GM18511 (cell line): Measurements from ENCODE around the gene TMEM132D.

Experiments
- ATAC-seq: cut with Tn5 transposase; IDR thresholded peaks from one replicate; pipeline ENCODE4 v1.9.1; 2021; ENCODE audit warnings: mild to moderate bottlenecking, moderate library complexity; ENCODE audit not compliant: unreplicated experiment

The TMEM132D gene

GRCh38 chr12:129378496-129378895 lies 525.3 kb downstream of the TMEM132D start:
- no peak for ATAC-seq

DNA sequence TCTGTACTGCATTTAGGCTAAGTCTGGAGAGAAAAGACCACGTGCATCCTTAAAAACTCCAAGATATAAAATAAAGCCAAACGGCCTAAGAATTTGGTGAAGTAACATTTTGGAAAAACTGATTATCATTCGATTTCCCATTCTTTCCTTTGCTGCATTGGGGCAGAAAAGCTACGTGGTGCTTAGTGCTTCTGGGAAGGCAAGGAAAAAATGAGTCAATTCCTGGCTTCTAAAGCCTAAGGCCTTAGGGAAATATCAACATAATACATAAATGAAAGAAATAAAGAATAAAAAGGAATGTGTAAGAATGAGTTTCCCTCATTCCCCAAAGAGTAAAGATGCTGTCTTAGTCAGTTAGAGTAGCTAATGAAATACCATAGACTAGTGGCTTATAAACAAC lies 530.1 kb downstream of the TMEM132D start:
- ATAC-seq: no peak

- no peak for ATAC-seq
Observed at GRCh38 chr12:129372876-129373275, 530.9 kb downstream of the TMEM132D start.

- ATAC-seq: no peak
Observed at GRCh38 chr12:129372348-129372747, 531.5 kb downstream of the TMEM132D start.

DNA sequence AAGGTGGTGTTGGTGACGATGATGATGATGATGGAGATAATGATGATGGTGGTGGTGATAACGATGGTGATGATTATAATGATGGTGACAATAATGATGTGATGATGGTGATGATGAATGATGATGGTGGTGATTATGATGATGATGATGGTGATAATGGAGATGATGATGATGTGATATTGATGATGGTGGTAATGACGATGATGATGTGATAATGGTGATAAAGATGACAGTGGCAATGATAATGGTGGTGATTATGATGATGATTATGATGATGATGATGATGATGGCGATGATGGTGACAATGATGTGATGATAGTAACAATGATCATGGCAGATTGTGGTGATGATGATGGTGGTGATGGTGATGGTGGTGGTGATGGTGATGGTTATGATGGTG lies 532.6 kb downstream of the TMEM132D start:
- no peak for ATAC-seq

DNA sequence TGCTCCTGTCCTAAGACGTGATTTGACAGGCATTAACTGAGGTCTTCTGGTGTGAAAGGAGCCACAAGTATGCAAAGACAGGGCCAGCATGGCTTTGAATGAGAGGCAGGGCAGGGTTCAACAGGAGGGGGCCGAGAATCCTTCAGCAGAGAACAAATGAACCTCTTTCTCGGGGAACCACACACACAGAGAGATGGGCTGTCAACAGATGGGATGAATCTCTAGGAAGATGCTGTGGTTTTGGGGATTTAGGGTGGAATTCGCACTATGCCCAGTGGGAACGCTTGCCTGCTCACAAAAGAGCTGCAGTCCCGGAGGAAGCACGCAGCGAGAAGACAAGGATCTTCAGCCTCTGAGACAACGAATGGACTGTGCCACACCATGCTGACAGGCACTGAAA lies 537.2 kb downstream of the TMEM132D start:
- ATAC-seq: no peak

GRCh38 chr12:129363041-129363440 lies 540.8 kb downstream of the TMEM132D start:
- ATAC-seq: no peak

- ATAC-seq: no peak
Observed at GRCh38 chr12:129357233-129357632, 546.6 kb downstream of the TMEM132D start.

- ATAC-seq: no peak
Observed at GRCh38 chr12:129351481-129351880, 552.3 kb downstream of the TMEM132D start.

DNA sequence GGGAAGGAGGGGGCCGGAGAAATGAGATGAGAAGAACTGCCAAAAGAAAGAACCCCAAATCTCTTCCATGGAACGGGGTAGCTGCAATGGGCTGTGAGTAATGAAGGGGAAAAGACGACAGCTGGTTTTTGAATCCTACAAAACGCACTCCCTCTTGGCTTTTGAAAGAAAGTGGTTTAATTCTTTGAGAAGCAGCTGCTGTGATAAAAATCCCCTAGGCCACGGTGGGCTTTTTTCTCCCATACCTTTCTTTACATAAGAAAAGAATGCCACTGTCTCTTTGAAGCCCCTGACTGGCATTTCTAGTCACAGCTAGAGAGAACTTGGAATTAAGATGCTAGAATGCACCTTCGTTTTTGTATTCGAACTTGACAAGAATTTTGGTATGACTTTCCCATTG lies 564.5 kb downstream of the TMEM132D start:
- ATAC-seq: no peak

DNA sequence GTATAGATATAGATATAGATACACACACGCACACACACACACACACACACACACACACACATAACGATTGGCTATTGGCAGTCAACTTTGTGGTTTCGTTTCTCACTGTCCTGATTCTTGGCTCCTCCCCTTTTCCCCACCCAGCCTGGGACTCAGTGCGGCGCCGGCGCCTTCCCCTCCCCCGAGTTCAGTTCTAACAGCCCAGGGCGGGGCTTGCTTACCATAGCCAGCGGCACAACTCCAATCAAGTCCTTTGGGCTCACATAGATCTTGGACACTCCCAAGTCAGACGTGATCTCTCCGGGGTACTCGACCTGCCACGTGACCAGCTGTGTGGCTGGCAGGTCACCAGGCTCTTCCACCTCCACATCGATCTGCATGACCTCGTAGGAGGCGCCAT lies 566.4 kb downstream of the TMEM132D start:
- no peak for ATAC-seq

DNA sequence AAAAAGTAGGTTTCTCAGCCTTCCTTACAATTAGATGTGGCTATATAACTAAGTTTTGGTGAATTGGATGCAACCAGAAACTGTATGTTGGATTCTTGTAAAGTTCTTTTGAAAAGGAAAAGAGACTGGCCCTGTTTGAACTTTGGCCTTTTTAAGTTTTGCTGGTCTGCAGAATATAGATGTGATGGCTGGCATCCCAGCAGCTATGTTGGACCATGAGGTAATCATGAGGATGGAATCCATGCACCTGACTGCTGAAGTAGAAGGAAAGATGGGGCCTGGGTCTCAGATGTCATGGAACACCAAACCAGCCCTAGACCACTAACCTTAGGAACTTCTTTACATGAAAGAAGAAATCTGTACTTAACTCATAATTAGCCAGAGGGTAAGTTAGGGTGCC lies 568.1 kb downstream of the TMEM132D start:
- ATAC-seq: no peak

GRCh38 chr12:129332286-129332685 lies 571.5 kb downstream of the TMEM132D start:
- no peak for ATAC-seq

- no peak for ATAC-seq
Observed at GRCh38 chr12:129331356-129332085, 572.3 kb downstream of the TMEM132D start.

DNA sequence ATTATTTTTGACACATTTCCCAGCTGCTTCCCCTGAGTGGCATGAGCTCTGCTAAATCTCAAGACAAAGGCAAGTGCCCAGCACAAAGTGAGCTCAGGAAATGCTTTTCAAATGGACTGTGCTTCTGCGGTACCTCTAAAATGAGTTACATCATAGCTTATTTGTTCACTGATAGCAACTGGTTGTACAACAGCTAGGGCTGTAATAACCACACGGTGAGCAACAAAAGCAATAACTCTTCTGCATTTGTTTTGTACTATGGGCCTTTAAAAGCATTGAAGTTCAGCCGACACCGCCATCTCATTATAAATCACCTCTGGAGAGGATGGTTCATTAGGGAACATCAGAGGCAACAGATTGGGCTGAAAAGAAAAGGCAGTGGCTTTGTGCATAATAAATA lies 575.6 kb downstream of the TMEM132D start:
- ATAC-seq: no peak

DNA sequence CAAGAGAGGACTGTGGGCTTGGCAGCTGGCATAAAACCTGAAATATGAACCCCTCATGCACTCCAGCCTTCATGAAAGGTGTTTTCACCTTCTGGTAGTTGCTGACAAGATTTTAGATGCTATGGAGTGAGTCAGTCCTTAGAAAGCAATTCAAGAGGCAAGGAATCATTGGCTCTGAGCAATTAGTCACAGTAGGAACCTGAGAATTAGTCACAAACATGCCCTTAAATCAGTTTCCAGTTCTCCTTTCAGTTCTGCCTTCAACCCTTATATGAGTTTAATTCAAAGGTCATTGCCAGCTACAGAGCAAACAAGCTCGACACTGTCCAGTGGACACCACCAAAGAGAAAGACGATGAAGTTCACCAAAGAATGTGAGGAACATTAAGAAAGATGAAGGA lies 578.3 kb downstream of the TMEM132D start:
- ATAC-seq: no peak

GRCh38 chr12:129312048-129312447 lies 591.8 kb downstream of the TMEM132D start:
- no peak for ATAC-seq

DNA sequence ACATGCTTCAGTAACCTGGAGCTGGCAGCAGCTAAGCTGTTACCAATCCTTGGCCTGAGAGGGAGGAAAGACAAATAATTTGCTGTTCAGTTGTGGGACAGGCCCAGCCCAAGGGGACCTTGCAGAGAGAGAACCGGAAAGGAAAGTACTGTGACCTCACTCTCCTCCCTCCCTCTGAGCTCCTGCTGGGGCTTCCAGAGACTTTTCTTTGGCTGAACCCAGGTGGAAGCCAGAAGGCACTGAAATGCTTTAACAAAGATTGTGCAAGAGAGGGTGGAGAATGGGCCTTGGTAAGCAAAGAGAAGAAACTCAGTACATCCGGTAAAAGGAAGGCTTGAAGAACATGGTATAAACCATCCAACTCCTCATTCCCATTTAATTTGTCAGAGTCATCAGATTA lies 593.5 kb downstream of the TMEM132D start:
- no peak for ATAC-seq

- no peak for ATAC-seq
Observed at GRCh38 chr12:129305851-129306250, 598.0 kb downstream of the TMEM132D start.

DNA sequence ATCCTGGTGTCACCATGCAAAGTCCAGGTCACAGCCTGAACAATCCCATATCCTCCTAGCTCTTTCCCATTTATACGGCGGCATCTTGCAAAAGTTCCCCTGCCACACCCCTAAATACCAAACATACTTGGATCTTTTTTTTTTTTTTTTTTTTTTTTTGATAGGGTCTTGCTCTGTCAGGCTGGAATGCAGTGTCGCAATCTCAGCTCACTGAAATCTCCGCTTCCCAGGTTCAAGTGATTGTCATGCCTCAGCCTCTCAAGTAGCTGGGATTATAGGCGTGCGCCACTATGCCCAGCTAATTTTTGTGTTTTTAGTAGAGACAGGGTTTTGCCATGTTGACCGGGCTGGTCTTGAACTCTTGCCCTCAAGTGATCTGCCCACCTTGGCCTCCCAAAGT lies 599.3 kb downstream of the TMEM132D start:
- no peak for ATAC-seq

DNA sequence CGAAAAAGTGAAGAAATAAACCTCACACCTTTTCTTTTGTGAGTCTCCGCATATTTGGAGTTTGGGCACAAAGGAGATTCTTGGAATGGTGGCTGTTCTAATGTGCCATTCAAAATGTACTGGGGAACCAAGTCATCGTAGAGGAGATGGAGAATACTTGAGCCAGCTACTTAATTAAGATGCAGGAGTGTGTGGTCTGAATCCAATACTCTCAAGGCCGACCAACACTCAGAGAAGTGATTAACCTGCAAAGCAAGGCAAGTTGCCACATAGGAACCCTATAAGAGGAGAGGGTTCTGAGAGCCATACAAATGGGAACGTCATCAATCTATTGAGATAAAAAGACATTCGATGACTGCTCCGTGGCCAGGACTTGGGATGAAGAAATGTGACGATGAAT lies 603.8 kb downstream of the TMEM132D start:
- no peak for ATAC-seq

- no peak for ATAC-seq
Observed at GRCh38 chr12:129298921-129299320, 604.9 kb downstream of the TMEM132D start.

DNA sequence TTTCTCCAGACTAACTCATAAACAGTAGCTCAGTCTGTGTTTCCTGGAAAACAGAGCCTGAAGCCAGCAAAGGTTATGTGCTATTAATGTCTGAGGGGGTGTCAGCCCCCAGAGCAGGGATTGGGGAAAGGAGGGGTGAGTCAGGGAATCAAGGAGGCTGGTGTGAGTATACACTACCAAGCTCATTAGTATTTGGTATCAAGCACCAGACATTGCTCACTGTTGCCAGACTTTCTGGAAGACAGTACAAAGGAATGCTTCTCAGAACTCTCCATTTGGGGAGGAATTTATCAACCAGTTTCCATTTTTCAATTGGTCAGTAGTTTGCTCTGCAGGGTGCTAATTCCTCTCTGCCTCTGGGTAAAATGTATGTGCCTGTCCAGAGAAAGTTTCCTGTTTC lies 607.2 kb downstream of the TMEM132D start:
- no peak for ATAC-seq
